WTC11 (cell line): Measurements from ENCODE around the gene CD244. TPM values are rescaled to one million over a fixed set of nuclear protein-coding genes. Genes with fewer than 3 reads are reported as not detected.

Experiments used
- ATAC-seq: fragments of 200-7000 bp; cut with Tn5 transposase; 2 replicates; pipeline ENCODE4 v1.10.0; 2021; ENCODE audit warnings: mild to moderate bottlenecking, moderate library complexity
- CTCF ChIA-PET: fragments of 300-600 bp; sonication (Branson Sonifier 250); formaldehyde crosslinking; loops from one replicate; lab custom pipeline; 2021; ENCODE audit warnings: antibody characterized with exemption; lab: Charles Lee
- POLR2A ChIA-PET: fragments of 350-600 bp; sonication (Branson Sonifier 250); formaldehyde crosslinking; loops from one replicate; lab custom pipeline; 2021; ENCODE audit warnings: antibody characterized with exemption; lab: Charles Lee
- DNase-seq: peaks from one replicate; pipeline ENCODE4 v3.0.0; 2021; ENCODE audit warnings: low spot score
- H3K27ac Mint-ChIP-seq: 2 replicates; pipeline ENCODE4 v1.8.0; 2021; ENCODE audit warnings: mixed read lengths
- H3K27me3 Mint-ChIP-seq: 2 replicates; pipeline ENCODE4 v1.8.0; 2021; ENCODE audit warnings: low read depth, mild to moderate bottlenecking, moderate library complexity, mixed read lengths
- H3K36me3 Mint-ChIP-seq: 2 replicates; pipeline ENCODE4 v1.8.0; 2021; ENCODE audit warnings: mixed read lengths
- H3K4me1 Mint-ChIP-seq: 2 replicates; pipeline ENCODE4 v1.8.0; 2022; ENCODE audit warnings: mixed read lengths
- H3K4me3 Mint-ChIP-seq: 2 replicates; pipeline ENCODE4 v1.8.0; 2021; ENCODE audit warnings: mild to moderate bottlenecking, moderate library complexity, mixed read lengths
- H3K9me3 Mint-ChIP-seq: 2 replicates; pipeline ENCODE4 v1.8.0; 2021; ENCODE audit warnings: mixed read lengths
- FOXK1 ChIP-seq: sonication (generic); formaldehyde crosslinking; IDR thresholded peaks from 2 replicates; pipeline ENCODE4 v1.8.0; 2022; ENCODE audit warnings: mild to moderate bottlenecking, moderate library complexity, missing genetic modification reagents
- GABPB1 ChIP-seq: sonication (generic); formaldehyde crosslinking; IDR thresholded peaks from 2 replicates; pipeline ENCODE4 v1.8.1; 2023; ENCODE audit warnings: mild to moderate bottlenecking, missing genetic modification reagents
- MYBL2 ChIP-seq: sonication (generic); formaldehyde crosslinking; IDR thresholded peaks from 2 replicates; pipeline ENCODE4 v1.8.1; 2023; ENCODE audit warnings: mild to moderate bottlenecking, moderate library complexity, missing genetic modification reagents
- OVOL2 ChIP-seq: fragments of 250-450 bp; sonication (Bioruptor Pico); IDR thresholded peaks from 2 replicates; pipeline ENCODE4 v1.9.0; 2021; ENCODE audit warnings: mild to moderate bottlenecking, borderline replicate concordance
- RORB ChIP-seq: fragments of 250-450 bp; sonication (Bioruptor Pico); IDR thresholded peaks from 2 replicates; pipeline ENCODE4 v1.9.0; 2021; ENCODE audit warnings: mild to moderate bottlenecking
- SMAD3 ChIP-seq: sonication (generic); formaldehyde crosslinking; IDR thresholded peaks from 2 replicates; pipeline ENCODE4 v1.8.0; 2022; ENCODE audit warnings: missing genetic modification reagents, mild to moderate bottlenecking, borderline replicate concordance
- TCF7 ChIP-seq: sonication (generic); formaldehyde crosslinking; IDR thresholded peaks from 2 replicates; pipeline ENCODE4 v1.8.0; 2022; ENCODE audit warnings: mild to moderate bottlenecking, low read depth, missing genetic modification reagents, moderate library complexity
- total RNA-seq: library from RNA; stranded (reverse); gene quantifications from 3 replicates; pipeline ENCODE4 v1.2.3, GENCODE V29; 2021
- TF ChIP-seq, protein P1 (sequence below): fragments of 250-450 bp; sonication (Bioruptor Pico); IDR thresholded peaks from 2 replicates; pipeline ENCODE4 v1.9.0; 2021; ENCODE audit warnings: moderate library complexity, mild to moderate bottlenecking, inconsistent platforms, borderline replicate concordance
- TF ChIP-seq, protein P2 (sequence below): sonication (generic); formaldehyde crosslinking; IDR thresholded peaks from 2 replicates; pipeline ENCODE4 v1.8.1; 2023; ENCODE audit warnings: mild to moderate bottlenecking, missing genetic modification reagents, moderate library complexity
- TF ChIP-seq, protein P3 (sequence below): sonication (generic); formaldehyde crosslinking; IDR thresholded peaks from 2 replicates; pipeline ENCODE4 v1.8.0; 2022; ENCODE audit warnings: mild to moderate bottlenecking, missing genetic modification reagents
- TF ChIP-seq, protein P4 (sequence below): sonication (generic); formaldehyde crosslinking; conservative IDR thresholded peaks from 2 replicates; pipeline ENCODE4 v1.8.1; 2022; ENCODE audit warnings: mild to moderate bottlenecking, missing genetic modification reagents
- TF ChIP-seq, protein P5 (sequence below): fragments of 250-450 bp; sonication (Bioruptor Pico); IDR thresholded peaks from 2 replicates; pipeline ENCODE4 v2.1.2; 2022; ENCODE audit warnings: mild to moderate bottlenecking, moderate library complexity
- TF ChIP-seq, protein P6 (sequence below): sonication (generic); formaldehyde crosslinking; IDR thresholded peaks from 2 replicates; pipeline ENCODE4 v1.8.1; 2022; ENCODE audit warnings: mild to moderate bottlenecking, moderate library complexity, missing genetic modification reagents
- TF ChIP-seq, protein P7 (sequence below): sonication (generic); formaldehyde crosslinking; IDR thresholded peaks from 2 replicates; pipeline ENCODE4 v1.8.0; 2022; ENCODE audit warnings: mild to moderate bottlenecking, missing genetic modification reagents

The CD244 gene
- total RNA-seq, 1 experiment from 2014 or later = not detected

DNA sequence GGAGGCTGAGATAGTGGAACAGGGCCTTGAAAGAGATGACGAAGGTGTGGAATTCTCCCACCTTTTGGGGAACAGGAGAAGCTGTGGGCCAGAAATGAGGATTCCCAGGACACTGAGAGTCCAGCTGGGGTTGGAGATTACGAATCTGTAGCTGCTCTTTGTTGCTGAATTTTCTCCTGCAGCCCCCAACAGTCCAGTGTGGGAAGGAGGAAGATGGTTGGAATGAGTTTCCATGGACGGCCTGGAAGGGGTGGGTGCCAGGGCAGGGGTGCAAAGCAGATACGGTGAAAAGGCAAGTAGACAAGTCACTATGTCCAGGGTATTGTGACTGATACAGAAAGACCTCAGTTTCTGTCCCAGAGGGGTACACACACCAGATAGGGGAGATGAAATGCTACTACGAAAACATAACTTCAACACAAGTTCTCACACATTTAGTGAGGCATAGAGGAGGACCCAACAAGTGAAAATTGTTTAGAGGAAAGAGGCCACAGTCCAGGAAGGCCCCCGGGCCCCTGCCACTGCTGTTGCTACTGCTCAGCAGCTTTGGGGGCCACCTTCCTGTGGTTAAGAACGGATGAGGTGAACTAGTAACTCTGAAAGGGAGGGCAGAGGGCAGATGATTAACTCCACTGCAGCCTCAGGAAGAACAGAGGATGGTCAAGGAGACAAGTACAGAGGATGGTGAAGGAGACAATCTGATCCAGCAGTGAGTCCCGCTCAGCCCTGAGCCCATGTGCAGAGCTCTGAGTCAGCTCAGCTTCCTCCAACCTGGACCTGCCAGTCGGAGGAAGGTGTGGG lies 7.3 kb downstream of the CD244 start:
- Mint-ChIP-seq H3K27ac (no peak overlapping the region), H3K4me3 (no peak overlapping the region), H3K4me1 (no peaks in the 10 kb centered on the region), H3K36me3 (no peaks in the 10 kb centered on the region), H3K27me3 (no peaks in the 10 kb centered on the region), H3K9me3 (no peaks in the 10 kb centered on the region; the same call in 1 of the 2 replicates)
- DNase-seq = no peak
- ChIA-PET CTCF (interaction anchor here (0.6 to 1.4 kb wide), 5 partner anchors 30 to 174 kb away, joined by 3 to 5 read pairs (median 4); partner anchors contain the start of gene ITLN1), POLR2A (no interaction called here)
- TF ChIP-seq SMAD3 (CRISPR knock-in tag) (no peak), RORB (no peak), MYBL2 (CRISPR knock-in tag) (no peak)
- TF ChIP-seq, protein P1, sequence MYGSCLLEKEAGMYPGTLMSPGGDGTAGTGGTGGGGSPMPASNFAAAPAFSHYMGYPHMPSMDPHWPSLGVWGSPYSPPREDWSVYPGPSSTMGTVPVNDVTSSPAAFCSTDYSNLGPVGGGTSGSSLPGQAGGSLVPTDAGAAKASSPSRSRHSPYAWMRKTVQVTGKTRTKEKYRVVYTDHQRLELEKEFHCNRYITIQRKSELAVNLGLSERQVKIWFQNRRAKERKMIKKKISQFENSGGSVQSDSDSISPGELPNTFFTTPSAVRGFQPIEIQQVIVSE = no peak
- TF ChIP-seq, protein P2, sequence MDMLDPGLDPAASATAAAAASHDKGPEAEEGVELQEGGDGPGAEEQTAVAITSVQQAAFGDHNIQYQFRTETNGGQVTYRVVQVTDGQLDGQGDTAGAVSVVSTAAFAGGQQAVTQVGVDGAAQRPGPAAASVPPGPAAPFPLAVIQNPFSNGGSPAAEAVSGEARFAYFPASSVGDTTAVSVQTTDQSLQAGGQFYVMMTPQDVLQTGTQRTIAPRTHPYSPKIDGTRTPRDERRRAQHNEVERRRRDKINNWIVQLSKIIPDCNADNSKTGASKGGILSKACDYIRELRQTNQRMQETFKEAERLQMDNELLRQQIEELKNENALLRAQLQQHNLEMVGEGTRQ (CRISPR knock-in tag) = no peak
- TF ChIP-seq, protein P3, sequence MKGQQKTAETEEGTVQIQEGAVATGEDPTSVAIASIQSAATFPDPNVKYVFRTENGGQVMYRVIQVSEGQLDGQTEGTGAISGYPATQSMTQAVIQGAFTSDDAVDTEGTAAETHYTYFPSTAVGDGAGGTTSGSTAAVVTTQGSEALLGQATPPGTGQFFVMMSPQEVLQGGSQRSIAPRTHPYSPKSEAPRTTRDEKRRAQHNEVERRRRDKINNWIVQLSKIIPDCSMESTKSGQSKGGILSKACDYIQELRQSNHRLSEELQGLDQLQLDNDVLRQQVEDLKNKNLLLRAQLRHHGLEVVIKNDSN = no peak
- TF ChIP-seq, protein P4, sequence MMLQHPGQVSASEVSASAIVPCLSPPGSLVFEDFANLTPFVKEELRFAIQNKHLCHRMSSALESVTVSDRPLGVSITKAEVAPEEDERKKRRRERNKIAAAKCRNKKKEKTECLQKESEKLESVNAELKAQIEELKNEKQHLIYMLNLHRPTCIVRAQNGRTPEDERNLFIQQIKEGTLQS (CRISPR knock-in tag) = no peak
- TF ChIP-seq, protein P5, sequence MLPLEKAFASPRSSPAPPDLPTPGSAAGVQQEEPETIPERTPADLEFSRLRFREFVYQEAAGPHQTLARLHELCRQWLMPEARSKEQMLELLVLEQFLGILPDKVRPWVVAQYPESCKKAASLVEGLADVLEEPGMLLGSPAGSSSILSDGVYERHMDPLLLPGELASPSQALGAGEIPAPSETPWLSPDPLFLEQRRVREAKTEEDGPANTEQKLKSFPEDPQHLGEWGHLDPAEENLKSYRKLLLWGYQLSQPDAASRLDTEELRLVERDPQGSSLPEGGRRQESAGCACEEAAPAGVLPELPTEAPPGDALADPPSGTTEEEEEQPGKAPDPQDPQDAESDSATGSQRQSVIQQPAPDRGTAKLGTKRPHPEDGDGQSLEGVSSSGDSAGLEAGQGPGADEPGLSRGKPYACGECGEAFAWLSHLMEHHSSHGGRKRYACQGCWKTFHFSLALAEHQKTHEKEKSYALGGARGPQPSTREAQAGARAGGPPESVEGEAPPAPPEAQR = no peak
- TF ChIP-seq, protein P6, sequence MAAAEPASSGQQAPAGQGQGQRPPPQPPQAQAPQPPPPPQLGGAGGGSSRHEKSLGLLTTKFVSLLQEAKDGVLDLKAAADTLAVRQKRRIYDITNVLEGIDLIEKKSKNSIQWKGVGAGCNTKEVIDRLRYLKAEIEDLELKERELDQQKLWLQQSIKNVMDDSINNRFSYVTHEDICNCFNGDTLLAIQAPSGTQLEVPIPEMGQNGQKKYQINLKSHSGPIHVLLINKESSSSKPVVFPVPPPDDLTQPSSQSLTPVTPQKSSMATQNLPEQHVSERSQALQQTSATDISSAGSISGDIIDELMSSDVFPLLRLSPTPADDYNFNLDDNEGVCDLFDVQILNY (CRISPR knock-in tag) = no peak
- no peak for ATAC-seq

DNA sequence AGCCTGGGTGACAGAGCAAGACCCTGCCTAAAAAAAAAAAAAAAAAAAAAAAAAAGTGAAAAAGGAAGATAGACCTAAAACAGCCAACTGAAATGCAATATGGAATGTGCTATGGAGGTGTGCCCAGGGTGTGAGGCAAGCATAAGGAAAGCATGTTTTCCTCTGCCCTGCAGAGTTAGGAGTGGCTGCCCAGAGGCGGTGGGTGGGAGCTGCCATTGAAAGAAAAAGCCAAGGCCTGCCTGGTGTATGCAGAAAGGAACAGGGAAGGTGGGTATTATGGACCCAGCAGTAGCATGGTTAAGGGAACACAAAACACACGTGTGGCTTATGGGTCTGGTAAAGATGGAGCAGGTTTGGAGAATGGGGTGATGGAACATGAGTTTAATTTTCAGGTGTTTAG lies 8.9 kb downstream of the CD244 start:
- Mint-ChIP-seq H3K27ac (no peak overlapping the region), H3K36me3 (no peaks in the 10 kb centered on the region), H3K9me3 (no peaks in the 10 kb centered on the region; the same call in 1 of the 2 replicates), H3K4me3 (no peak overlapping the region), H3K27me3 (no peaks in the 10 kb centered on the region)
- no peak for ATAC-seq
- DNase-seq = no peak
- POLR2A ChIA-PET = interaction anchor here (0.7 kb wide), 1 partner anchor 10 kb away, joined by 5 read pairs; no protein-coding TSS in a partner anchor
- TF ChIP-seq TCF7 = no peak
- TF ChIP-seq, protein P6 (CRISPR knock-in tag) = no peak
- TF ChIP-seq, all 79 proteins: peak for 0
- no peaks in the 10 kb centered on the region for H3K4me1 Mint-ChIP-seq
- CTCF ChIA-PET = interaction anchor here (0.7 to 0.9 kb wide), 2 partner anchors 100 to 185 kb away, joined by 3 to 5 read pairs; partner anchors contain the start of gene TSTD1

DNA sequence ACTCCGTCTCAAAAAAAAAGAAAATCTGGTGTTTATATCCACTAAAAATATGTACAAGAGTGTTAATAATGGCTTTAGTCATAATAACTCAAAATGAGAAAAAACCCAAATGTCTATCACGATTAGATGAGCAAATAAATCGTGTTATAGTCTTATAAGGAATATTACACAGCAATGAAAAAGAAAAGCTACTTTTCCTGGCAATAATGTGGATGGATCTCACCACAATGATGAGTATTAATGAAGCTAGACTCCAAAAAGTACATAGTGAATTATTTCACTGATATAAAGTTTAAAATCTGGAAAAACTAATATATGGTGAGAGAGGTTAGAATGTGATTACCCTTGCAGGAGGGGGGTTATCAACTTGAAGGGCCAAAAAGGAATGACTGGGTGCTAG lies 9.7 kb downstream of the CD244 start:
- H3K27ac Mint-ChIP-seq = no peak overlapping the region
- TF ChIP-seq, protein P7, sequence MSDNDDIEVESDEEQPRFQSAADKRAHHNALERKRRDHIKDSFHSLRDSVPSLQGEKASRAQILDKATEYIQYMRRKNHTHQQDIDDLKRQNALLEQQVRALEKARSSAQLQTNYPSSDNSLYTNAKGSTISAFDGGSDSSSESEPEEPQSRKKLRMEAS = no peak
- TF ChIP-seq GABPB1 (CRISPR knock-in tag) (no peak), OVOL2 (no peak), FOXK1 (CRISPR knock-in tag) (no peak)
- TF ChIP-seq, all 79 proteins: peak for 0
- Mint-ChIP-seq H3K27me3 (no peaks in the 10 kb centered on the region), H3K9me3 (no peaks in the 10 kb centered on the region; the same call in 1 of the 2 replicates), H3K36me3 (no peaks in the 10 kb centered on the region), H3K4me3 (no peak overlapping the region), H3K4me1 (no peaks in the 10 kb centered on the region)
- ChIA-PET POLR2A (no interaction called here), CTCF (interaction anchor here (0.7 to 0.9 kb wide), 2 partner anchors 101 to 186 kb away, joined by 3 to 5 read pairs; partner anchors contain the start of gene TSTD1)
- ATAC-seq (no peak), DNase-seq (no peak)
